Myometrial cell (primary cell): ENCODE measurements around the gene B3GNT8. TPM values are rescaled to one million over a fixed set of nuclear protein-coding genes. Genes with fewer than 3 reads are reported as not detected.

ENCODE experiments used
- total RNA-seq: library from RNA; depleted of rRNA; stranded (reverse); fragments of >200 nt; gene quantifications from 2 replicates; pipeline ENCODE4 v1.2.3, GENCODE V29; 2015

The B3GNT8 gene, protein sequence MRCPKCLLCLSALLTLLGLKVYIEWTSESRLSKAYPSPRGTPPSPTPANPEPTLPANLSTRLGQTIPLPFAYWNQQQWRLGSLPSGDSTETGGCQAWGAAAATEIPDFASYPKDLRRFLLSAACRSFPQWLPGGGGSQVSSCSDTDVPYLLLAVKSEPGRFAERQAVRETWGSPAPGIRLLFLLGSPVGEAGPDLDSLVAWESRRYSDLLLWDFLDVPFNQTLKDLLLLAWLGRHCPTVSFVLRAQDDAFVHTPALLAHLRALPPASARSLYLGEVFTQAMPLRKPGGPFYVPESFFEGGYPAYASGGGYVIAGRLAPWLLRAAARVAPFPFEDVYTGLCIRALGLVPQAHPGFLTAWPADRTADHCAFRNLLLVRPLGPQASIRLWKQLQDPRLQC
- total RNA-seq, result 2.5 and 5.5 TPM in 2 replicates

GRCh38 chr19:41426952-41427646 lies at the start of gene B3GNT8:
TSS of gene B3GNT8 (minus strand) at chr19:41427374. CDS start at chr19:41426778, 596 bp downstream.

DNA sequence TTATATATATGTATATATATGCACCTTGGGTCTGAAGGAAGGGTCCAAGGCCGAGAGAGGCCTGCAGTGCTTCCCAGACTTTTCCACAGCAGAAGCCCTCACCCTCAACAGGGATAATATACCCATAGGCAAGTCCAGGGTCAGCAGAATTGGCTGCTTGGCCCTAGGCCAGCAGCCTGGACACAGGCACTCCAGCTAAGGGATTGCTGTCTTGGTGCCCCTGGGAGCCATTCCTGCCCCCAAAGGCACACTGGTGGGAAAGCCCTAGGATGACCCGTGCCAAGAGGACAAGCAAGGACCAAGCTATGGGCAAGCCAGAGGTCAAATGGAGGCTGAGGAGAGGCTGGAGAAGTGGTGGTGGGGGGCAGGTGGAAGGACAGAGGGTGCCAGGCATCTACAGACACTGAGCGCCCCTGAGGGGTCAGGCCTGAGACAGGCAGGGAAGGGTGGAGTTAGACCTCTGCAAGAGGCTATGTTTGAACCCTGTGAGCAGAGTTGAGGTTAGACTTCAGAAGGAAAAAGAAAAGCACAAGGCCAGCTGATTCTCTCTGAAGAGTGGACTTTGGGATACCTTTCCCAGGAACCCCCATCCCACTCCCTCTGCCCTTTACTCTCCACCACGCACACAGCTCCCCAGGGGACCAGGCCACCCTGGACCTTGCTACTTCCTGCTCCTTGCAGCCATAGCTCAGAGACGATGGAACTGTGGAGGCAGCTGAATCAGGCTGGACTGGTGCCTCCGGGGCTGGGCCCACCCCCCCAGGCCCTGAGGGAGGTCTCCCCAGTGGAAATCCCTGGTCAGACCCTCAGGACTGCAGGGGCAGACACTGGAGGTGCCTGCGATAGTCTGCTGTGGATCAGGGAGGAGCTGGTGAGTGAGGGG lies 15.5 kb upstream of the B3GNT8 start, which contains the start of gene ERICH4:
Gene ERICH4, plus strand, starts transcription at position 684 of the 883 bp plus-strand sequence. Its CDS starts 14 bp downstream, at position 698.

GRCh38 chr19:41439441-41440222 lies 12.5 kb upstream of the B3GNT8 start, which contains the start of gene DMAC2:
TSS of gene DMAC2 (minus strand) at chr19:41439912. CDS start at chr19:41439899, 13 bp downstream.

GRCh38 chr19:41397086-41398049 lies 29.8 kb downstream of the B3GNT8 start, which contains the start of the genes BCKDHA and EXOSC5:
TSS of gene BCKDHA (plus strand) at chr19:41397818. CDS start at chr19:41397828, 10 bp downstream.
TSS of gene EXOSC5 (minus strand) at chr19:41397359. CDS start at chr19:41397328, 31 bp downstream.

GRCh38 chr19:41376241-41376997 lies 50.8 kb downstream of the B3GNT8 start, which contains the start of gene TMEM91:
TSS of gene TMEM91 (plus strand) at chr19:41376533. CDS start at chr19:41378310, 1,777 bp downstream.

Other genes with a start within 250 kb of the B3GNT8 start
- under 0.01 and 1.2 TPM in 2 replicates for gene CYP2S1, start 234.2 kb downstream of the B3GNT8 start, total RNA-seq
- 142 and 144 TPM in 2 replicates for gene AXL, start 208.2 kb downstream of the B3GNT8 start, total RNA-seq
- gene HNRNPUL1, start 163.0 kb downstream of the B3GNT8 start, total RNA-seq, result 126 and 129 TPM in 2 replicates
- gene CCDC97, start 117.2 kb downstream of the B3GNT8 start, total RNA-seq, result 8.4 and 8.7 TPM in 2 replicates
- 14.4 and 19.6 TPM in 2 replicates for gene TGFB1, start 73.5 kb downstream of the B3GNT8 start, total RNA-seq
- 8.9 and 13.1 TPM in 2 replicates for gene B9D2, start 63.2 kb downstream of the B3GNT8 start, total RNA-seq
- gene TMEM91, start 50.8 kb downstream of the B3GNT8 start, total RNA-seq, result 11.2 and 12.8 TPM in 2 replicates
- gene EXOSC5, start 30.0 kb downstream of the B3GNT8 start, total RNA-seq, result 27.8 and 40.4 TPM in 2 replicates
- gene BCKDHA, start 29.6 kb downstream of the B3GNT8 start, total RNA-seq, result 40.6 and 41.6 TPM in 2 replicates
- 51.6 and 56.0 TPM in 2 replicates for gene DMAC2, start 12.5 kb upstream of the B3GNT8 start, total RNA-seq
- gene ERICH4, start 15.8 kb upstream of the B3GNT8 start, total RNA-seq, result not detected in 2 replicates
- not detected in 2 replicates for gene CEACAM21, start 148.8 kb upstream of the B3GNT8 start, total RNA-seq
- gene CEACAM4, start 199.7 kb upstream of the B3GNT8 start, total RNA-seq, result not detected in 2 replicates